Myocyte (in vitro differentiated cells): Measurements from ENCODE around the gene ATRX. TPM values are rescaled to one million over a fixed set of nuclear protein-coding genes. Genes with fewer than 3 reads are reported as not detected.
"Not testable (repeated sequence)": the region's sequence is repeated elsewhere in the genome, so short reads cannot be mapped to it uniquely, and the experiment has no call there.

Experiments
- DNase-seq: peaks from one replicate; pipeline ENCODE4 v3.0.0-alpha.2; 2012; ENCODE audit warnings: low read depth
- polyA plus RNA-seq: library from polyadenylated mRNA; unstranded; fragments of >200 nt; gene quantifications from one replicate; pipeline ENCODE4 v1.2.1, GENCODE V29; 2012; ENCODE audit warnings: missing spikeins
- total RNA-seq: library from RNA; depleted of rRNA; stranded (reverse); fragments of >200 nt; gene quantifications from 2 replicates; pipeline ENCODE4 v1.2.3, GENCODE V29; 2014

The ATRX gene, protein sequence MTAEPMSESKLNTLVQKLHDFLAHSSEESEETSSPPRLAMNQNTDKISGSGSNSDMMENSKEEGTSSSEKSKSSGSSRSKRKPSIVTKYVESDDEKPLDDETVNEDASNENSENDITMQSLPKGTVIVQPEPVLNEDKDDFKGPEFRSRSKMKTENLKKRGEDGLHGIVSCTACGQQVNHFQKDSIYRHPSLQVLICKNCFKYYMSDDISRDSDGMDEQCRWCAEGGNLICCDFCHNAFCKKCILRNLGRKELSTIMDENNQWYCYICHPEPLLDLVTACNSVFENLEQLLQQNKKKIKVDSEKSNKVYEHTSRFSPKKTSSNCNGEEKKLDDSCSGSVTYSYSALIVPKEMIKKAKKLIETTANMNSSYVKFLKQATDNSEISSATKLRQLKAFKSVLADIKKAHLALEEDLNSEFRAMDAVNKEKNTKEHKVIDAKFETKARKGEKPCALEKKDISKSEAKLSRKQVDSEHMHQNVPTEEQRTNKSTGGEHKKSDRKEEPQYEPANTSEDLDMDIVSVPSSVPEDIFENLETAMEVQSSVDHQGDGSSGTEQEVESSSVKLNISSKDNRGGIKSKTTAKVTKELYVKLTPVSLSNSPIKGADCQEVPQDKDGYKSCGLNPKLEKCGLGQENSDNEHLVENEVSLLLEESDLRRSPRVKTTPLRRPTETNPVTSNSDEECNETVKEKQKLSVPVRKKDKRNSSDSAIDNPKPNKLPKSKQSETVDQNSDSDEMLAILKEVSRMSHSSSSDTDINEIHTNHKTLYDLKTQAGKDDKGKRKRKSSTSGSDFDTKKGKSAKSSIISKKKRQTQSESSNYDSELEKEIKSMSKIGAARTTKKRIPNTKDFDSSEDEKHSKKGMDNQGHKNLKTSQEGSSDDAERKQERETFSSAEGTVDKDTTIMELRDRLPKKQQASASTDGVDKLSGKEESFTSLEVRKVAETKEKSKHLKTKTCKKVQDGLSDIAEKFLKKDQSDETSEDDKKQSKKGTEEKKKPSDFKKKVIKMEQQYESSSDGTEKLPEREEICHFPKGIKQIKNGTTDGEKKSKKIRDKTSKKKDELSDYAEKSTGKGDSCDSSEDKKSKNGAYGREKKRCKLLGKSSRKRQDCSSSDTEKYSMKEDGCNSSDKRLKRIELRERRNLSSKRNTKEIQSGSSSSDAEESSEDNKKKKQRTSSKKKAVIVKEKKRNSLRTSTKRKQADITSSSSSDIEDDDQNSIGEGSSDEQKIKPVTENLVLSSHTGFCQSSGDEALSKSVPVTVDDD (N-terminal part only)
- total RNA-seq = 64.6 and 72.4 TPM in 2 replicates
- polyA plus RNA-seq = 13.7 TPM

DNA sequence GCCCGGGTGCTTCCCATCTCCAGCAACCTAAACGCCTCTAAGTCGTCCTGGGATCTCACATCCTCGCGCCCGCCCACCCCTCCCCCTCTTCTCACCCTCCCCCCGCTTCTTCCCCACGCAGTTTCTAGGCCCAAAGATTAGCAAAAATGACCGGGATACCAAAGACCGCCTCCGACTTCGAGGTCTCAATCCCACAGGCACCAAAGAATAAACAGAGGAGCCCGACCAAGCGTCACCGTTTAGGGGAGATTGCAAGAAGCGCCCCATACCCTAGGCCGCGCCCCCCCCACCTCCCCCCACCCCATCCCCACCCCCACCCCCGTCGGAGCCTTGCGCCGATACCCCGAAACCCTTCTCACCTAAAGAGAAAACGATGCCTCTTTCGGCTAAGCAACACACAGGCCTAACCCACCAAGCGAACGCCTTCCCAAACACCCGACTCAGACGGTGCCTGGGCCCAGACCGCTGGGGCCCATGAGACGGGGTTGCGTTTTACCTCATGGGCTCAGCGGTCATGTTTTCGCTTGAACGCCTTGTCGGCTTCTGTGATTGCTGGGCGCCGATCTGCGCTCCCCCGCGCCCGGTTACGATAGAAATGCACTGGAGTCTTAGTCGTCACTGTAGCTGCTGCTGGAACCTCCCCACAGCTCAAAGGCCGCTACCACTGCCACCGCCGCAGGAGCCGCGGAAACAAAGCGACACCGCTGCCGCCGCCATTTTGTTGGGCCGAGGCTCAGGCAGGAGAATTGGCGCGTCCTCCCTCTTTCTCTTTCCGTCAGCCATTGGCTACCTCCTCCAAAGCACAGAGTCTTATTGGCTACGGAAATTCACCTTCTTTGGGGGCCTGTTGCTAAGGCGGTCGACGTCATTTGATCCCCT, at the start of gene ATRX:
TSS of gene ATRX (minus strand) at position 731 of the 879 bp plus-strand sequence. CDS start at position 516, 215 bp downstream.
- DNase-seq = peak; percentile 83

DNA sequence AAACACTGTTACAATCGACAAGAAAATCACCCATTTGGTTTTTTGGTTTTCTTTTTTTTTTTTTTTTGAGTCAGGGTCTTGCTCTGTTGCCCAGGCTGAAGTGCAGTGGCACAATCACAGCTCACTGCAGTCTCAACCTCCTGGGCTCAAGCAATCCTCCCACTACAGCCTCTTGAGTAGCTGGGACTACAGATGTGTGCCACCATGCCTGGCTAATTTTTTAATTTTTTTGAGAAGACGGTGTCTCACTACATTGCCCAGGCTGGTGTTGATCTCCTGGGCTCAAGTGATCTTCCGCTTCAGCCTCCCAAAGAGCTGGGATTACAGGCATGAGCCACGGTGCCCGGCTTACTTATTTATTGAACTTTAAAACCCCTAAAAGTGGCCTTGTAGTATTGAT, 45.5 kb upstream of the ATRX start:
- not testable (repeated sequence) for DNase-seq

DNA sequence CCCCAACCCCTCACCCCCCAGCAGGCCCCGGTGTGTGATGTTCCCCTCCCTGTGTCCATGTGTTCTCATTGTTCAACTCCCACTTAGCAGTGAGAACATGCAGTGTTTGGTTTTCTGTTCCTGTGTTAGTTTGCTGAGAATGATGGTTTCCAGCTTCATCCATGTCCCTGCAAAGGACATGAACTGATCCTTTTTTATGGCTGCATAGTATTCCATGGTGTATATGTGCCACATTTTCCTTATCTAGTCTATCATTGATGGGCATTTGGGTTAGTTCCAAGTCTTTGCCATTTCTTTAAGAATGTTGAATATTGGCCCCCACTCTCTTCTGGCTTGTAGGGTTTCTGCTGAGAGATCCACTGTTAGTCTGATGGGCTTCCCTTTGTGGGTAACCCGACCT, 36.0 kb upstream of the ATRX start:
- not testable (repeated sequence) for DNase-seq

DNA sequence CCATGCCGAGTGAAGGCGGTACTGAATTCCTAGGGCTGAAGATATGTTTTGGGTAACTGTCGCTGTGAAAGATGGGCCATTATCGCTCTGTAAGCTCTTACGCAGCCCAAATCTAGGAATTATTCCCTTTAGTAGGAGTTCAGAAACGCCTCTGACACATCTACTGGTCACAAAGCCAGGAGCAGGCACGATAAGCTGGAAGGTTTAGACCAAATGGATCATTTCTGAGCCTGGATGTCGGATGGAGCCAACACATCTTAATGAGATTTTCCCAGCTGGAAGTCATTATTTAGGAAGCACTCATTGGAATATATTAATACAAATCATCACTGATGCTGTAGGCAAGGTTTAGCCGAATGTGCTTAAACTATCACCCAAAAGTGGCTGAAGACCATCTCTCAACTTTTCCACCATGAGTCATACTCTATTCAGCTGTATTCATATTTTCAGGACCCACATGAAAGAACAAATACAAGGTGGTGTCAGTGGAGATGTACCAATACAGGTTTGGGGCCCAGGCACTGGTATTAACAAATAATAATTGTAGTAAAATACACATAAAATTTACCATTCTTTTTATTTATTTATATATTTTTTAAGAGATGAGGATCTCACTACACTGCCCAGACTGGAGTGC, 34.2 kb upstream of the ATRX start:
- DNase-seq = no peak

DNA sequence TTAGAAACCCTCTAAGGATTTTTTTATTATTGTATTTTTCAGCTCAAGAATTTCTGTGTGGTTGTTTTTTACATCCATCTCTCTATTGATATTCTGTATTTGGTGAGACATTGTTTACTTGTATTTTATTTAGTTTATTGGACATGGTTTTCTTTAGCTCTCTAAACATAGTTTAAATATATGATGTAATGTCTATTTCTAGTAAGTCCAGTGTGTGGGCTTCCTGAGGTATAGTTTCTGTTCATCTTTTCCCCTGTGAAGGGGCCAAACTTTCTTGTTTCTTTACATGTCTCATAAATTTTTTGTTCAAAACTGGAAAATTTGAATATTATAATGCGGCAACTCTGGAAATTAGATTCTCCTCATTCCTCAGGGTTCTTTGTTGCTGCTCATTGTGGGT, 28.2 kb upstream of the ATRX start:
- no peak for DNase-seq

DNA sequence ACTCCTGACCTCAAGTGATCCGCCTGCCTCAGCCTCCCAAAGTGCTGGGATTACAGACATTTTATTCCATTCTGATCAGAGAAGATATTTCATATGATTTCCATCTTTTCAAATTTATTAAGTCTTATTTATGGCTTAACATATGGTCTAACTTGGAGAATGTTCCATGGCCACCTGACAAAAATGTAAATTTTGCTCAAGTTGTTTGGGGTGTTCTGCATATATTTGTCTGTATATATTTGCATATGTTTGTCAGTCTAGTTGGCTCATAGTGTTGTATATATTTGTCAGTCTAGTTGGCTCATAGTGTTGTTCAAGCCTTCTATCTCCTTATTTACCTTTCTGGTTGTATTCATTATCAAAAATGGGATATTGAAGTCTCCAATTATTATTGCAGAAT, 16.2 kb upstream of the ATRX start:
- no peak for DNase-seq

DNA sequence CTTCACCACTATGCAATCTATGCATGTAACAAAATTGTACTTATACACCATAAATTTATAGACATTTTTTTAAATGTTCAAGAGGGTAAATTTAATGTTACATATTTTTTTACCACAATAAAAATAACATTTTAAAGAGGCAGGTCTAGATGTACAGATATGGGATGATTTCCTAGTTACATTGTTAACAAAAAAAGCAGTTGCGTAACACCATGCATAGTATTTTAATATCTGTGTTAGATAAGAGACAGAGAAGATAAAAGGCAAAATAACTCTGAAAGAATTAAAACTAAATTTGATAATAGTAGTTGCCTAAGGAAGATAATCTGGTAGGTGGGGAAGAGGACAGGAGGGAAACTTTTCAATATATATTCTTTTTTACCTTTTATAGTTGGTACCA, 9.1 kb upstream of the ATRX start:
- DNase-seq = no peak

DNA sequence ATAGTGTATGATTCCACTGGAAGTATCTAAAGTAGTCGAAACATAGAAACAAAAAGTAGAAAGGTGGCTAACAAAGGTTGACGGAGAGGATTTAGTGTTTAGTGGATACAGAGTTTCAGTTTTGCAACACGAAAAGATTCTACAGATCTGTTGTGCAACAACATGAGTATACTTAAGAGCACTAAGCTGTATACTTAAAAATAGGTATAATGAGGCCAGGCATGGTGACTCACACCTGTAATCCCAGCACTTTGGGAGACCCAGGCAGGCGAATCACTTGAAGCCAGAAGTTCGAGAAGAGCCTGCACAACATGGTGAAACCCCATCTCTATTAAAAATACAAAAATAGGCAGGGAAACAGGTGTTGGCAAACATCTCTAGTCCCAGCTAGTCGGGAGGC, 7.9 kb upstream of the ATRX start:
- no peak for DNase-seq

DNA sequence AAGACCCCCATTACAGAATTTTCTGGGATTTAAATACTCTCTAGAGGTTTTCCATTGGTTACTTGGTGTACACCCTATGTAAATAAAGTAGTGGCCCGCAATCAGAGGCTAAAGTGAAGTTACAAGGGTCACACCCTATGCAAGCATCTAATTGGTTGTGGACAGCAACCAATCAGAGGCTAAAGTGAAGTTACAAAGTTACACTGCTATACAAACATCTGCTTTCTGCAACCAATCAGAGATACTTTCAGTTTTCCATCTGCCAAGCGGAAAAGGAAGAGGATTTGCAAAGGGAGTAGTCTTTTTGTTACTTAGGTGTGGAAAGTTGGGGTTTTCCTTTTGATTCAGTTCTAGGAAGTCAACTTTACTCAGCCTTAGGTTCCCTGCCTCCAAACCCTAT, 2.0 kb upstream of the ATRX start:
- no peak for DNase-seq

DNA sequence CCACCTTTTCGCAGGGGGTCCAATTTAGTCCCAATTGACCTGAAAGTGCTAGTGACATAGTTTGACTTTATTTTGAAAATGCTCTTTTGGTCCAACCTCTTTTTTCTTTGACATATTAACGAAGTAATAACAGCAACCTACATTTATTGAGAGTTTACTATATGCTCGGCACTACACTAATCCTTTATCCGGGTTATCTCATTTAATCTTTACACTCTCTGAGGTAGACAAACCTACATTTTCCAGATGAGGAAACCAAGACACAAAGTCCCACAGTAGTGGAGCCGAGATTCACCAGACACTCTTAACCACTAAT, 307 bp upstream of the ATRX start:
- no peak for DNase-seq

DNA sequence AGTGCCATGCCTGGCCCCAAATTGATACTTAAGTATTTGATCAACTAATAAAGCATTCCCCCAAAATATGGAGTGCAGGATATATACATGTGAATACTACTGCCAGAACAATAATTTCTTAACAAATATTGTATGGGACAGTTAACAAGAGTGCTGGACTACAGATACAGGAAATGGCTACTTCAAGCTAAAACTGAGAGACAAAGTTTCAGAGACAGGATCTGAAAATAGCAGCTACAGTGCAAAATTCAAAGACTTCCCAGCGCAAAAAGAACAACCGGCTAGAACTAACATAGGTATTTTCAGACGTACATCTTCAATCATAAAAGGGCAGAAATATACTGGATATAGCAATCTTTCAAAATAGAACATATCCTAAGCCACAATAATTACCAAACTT, 6.3 kb downstream of the ATRX start:
- DNase-seq = no peak

DNA sequence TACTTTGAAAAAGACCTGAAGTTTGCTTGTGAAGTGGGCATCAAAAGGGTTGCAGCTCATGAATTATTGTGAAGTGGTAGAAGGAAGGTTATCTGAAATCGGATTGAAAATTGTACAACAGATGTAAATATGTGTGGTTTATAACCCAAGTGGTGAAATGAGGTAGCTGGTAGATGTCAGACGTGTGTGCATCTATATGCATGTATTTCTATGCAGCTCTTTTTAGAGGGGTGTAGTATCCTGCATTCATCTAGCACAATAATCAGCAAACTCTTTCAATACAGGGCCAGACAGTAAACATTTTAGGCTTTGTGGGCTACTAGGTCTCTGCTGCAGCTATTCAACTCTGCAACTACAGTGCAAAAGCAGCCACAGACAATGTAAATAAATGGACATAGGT, 9.4 kb downstream of the ATRX start:
- no peak for DNase-seq

DNA sequence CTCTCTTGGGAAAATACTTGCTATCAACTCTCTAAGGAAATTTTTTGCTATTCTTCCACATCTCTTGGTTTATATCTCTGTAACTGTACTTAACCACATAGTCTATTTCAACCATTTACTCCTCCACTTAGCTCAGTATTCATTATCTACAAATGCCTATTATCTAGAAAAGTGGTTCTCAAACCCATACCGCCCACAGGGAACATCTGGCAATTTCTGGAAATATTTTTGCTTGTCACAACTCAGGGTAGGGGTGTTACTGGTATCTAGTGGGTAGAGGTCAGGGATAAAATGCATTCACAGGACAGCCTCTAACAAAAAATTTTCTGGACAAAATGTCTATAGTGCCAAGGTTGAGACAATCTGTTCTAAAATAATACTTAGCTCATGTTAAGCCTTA, 14.4 kb downstream of the ATRX start:
- DNase-seq = no peak

DNA sequence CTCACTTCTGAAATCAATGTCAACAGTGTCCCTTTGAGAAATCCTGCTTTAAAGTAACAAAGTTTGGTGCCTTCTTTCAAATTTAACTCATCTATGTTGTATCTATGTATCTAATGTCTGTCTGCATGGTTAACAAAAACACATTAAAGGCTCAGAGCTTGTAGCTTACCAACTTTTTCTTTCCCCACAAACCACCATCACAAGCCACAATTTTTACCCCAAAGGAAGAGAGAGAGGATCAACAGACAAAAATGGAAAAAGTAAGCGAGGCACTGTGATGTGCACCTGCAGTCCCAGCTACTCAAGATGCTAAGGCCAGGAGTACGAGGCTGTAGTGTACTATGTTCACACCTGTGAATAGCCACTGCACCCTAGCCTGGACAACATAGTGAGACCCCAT, 17.2 kb downstream of the ATRX start:
- DNase-seq = no peak

DNA sequence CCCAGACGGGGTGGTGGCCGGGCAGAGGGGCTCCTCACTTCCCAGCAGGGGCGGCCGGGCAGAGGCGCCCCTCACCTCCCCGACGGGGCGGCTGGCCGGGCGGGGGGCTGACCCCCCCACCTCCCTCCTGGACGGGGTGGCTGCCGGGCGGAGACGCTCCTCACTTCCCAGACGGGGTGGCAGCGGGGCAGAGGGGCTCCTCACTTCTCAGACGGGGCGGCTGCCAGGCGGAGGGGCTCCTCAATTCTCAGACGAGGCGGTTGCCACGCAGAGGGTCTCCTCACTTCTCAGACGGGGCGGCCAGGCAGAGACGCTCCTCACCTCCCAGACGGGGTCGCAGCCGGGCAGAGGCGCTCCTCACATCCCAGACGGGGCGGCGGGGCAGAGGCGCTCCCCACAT, 19.8 kb downstream of the ATRX start:
- DNase-seq = not testable (repeated sequence)

DNA sequence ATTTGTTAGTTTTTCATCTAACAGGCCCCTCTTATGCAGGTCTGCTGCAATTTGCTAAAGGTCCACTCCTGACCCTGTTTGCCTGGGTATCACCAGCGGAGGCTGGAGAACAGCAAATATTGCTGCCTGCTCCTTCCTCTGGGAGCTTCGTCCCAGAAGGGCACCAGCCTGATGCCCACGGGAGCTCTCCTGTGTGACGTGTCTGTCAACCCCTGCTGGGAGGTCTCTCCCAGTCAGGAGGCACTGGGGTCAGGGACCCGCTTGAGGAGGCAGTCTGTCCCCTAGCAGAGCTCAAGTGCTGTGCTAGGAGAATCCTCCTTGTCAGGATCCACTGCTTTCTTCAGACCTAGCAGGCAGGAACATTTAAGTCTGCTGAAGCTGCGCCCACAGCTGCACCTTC, 30.5 kb downstream of the ATRX start:
- DNase-seq = no peak

DNA sequence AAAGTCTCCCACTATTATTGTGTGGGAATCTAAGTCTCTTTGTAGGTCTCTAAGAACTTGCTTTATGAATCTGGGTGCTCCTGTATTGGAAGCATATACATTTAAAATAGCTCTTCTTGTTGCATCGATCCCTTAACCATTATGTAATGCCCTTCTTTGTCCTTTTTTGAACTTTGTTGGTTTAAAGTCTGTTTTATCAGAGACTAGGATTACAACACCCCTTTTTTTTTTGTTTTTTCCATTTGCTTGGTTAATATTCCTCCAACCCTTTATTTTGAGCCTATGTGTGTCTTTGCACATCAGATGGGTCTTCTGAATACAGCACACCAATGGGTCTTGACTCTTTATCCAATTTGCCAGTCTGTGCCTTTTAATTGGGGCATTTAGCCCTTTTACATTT, 32.1 kb downstream of the ATRX start:
- DNase-seq = not testable (repeated sequence)

DNA sequence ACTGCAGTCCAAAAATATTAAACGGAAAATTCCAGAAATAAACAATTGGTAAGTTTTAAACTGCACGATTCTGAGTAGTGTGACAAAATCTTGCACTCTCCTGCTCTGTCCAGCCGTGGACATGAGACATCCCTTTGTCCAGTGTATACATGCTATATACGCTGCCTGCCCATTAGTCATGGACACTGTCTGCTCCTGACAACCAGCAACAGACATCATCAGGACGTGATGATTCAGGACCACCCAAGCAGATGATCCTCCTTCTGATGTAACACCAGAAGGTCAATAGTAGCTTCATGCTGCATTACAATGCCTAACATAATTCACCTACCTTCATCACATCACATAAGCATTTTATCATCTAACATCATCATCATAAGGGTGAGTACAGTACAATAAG, 36.3 kb downstream of the ATRX start:
- DNase-seq = no peak

DNA sequence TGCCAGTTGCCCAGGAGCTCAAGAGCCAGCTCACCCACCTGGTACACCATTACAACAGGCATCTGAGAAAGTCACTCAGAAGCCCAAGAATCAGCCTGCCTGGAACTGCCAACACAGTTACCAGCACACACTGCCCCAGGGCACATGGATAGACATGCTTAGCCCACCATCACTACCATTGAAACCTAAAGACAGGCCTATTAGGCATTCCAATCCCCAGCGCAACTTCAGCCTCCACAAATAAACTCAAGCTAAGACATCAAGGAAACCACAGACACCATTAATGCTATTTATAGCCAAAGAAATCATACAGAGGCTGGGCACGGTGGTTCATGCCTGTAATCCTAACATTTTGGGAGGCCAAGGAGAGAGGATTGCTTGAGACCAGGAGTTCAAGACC, 42.3 kb downstream of the ATRX start:
- peak; percentile 43 for DNase-seq

DNA sequence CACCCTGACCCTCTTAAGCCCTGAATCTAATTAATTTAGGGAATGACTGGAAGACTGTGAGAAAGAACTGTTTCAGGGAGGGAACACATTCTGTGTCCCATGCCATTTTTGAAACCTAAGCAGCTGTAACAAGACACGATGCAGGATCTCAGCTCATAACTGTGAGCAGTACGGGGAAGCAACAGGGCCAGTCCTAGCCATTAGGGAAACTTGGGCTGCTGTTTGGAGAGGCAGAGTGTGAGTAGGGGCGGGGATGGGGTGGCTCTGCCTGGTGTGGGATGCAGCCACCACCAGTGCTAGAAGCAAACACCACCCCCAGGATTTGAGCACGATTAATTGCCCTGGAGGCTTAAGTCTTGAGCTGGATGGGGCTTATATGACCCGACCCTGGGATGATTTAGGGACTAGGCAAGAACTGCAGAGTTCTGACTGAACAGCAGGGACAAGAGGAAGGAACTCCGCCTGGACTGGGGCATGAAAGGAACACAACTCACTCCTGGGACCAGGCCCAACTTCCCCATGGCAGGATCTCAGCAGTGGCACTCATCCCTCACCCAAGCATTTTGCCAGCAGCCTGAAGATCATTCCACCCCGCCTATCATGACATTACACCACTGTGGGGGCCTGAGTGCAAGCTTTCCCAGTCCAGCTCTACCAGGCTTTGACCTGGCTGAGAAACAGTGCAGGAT, 43.1 kb downstream of the ATRX start:
- DNase-seq = no peak
